Upper lobe of right lung (tissue), 1 donor: ENCODE measurements around the gene CDC45. TPM values are rescaled to one million over a fixed set of nuclear protein-coding genes. Genes with fewer than 3 reads are reported as not detected.

Experiments
- ATAC-seq: fragments of 200-7000 bp; cut with Tn5 transposase; one replicate; pipeline ENCODE4 v1.9.1; 2020; ENCODE audit warnings: mild to moderate bottlenecking, moderate library complexity
- DNase-seq: peaks from one replicate; pipeline ENCODE4 v3.0.0-alpha.2; 2020
- H3K27ac ChIP-seq: fragments of 200-600 bp; one replicate; pipeline ENCODE4 v1.8.0; 2022
- H3K27me3 ChIP-seq: fragments of 200-600 bp; one replicate; pipeline ENCODE4 v1.8.0; 2022; ENCODE audit warnings: mild to moderate bottlenecking
- H3K36me3 ChIP-seq: fragments of 200-600 bp; one replicate; pipeline ENCODE4 v1.8.0; 2022
- H3K4me1 ChIP-seq: fragments of 200-600 bp; one replicate; pipeline ENCODE4 v1.8.0; 2022
- H3K4me3 ChIP-seq: fragments of 200-600 bp; one replicate; pipeline ENCODE4 v1.8.0; 2022; ENCODE audit warnings: mild to moderate bottlenecking
- H3K9me3 ChIP-seq: fragments of 200-600 bp; one replicate; pipeline ENCODE4 v1.8.0; 2022
- intact Hi-C: fragments of 100-400 bp; cut with DNase I; formaldehyde crosslinking; loops from one replicate; pipeline ENCODE4 v1.11.0; 2022
- total RNA-seq: library from RNA; stranded (reverse); fragmentation: NEBNext Ultra II Directional; extraction: Animal tissue kit (Norgen Biotek cat#: 25700); gene quantifications from one replicate; pipeline ENCODE4 v1.2.1, GENCODE V29; 2021
- TF ChIP-seq, protein P1 (sequence below): fragments of 200-600 bp; IDR thresholded peaks from one replicate; pipeline ENCODE4 v1.8.0; 2022; ENCODE audit warnings: antibody characterized with exemption
- donor health status: DM: no; HTN: yes; CAD: no; lungs with severe emphysema.

The CDC45 gene
- total RNA-seq, 1 donor from 2014 or later: 0.58 TPM

- Histone ChIP-seq H3K4me1 (no peaks in the 10 kb centered on the region), H3K36me3 (no peaks in the 10 kb centered on the region), H3K9me3 (no peaks in the 10 kb centered on the region), H3K27ac (no peak overlapping the region), H3K27me3 (no peaks in the 10 kb centered on the region), H3K4me3 (no peak overlapping the region)
- TF ChIP-seq, protein P1, sequence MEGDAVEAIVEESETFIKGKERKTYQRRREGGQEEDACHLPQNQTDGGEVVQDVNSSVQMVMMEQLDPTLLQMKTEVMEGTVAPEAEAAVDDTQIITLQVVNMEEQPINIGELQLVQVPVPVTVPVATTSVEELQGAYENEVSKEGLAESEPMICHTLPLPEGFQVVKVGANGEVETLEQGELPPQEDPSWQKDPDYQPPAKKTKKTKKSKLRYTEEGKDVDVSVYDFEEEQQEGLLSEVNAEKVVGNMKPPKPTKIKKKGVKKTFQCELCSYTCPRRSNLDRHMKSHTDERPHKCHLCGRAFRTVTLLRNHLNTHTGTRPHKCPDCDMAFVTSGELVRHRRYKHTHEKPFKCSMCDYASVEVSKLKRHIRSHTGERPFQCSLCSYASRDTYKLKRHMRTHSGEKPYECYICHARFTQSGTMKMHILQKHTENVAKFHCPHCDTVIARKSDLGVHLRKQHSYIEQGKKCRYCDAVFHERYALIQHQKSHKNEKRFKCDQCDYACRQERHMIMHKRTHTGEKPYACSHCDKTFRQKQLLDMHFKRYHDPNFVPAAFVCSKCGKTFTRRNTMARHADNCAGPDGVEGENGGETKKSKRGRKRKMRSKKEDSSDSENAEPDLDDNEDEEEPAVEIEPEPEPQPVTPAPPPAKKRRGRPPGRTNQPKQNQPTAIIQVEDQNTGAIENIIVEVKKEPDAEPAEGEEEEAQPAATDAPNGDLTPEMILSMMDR: no peak
- ATAC-seq (no peak), DNase-seq (no peak)
- intact Hi-C loops: no loop called here
These were observed 11.0 kb downstream of the CDC45 start for GRCh38 chr22:19490628-19491230.

- TF ChIP-seq, protein P1: no peak
These were observed 12.9 kb downstream of the CDC45 start for GRCh38 chr22:19492504-19493174.

GRCh38 chr22:19494001-19494560, 14.4 kb downstream of the CDC45 start:
- Histone ChIP-seq H3K4me1 (no peaks in the 10 kb centered on the region), H3K4me3 (no peak overlapping the region), H3K9me3 (no peaks in the 10 kb centered on the region), H3K27ac (no peak overlapping the region), H3K36me3 (no peaks in the 10 kb centered on the region), H3K27me3 (no peaks in the 10 kb centered on the region)
- TF ChIP-seq, protein P1: no peak
- intact Hi-C loops: no loop called here
- DNase-seq: no peak
- ATAC-seq: no peak

More at GRCh38 chr22:19492504-19493174, 12.9 kb downstream of the CDC45 start:
- Histone ChIP-seq H3K27ac (no peak overlapping the region), H3K4me3 (no peak overlapping the region), H3K36me3 (no peaks in the 10 kb centered on the region), H3K9me3 (no peaks in the 10 kb centered on the region), H3K4me1 (no peaks in the 10 kb centered on the region), H3K27me3 (no peaks in the 10 kb centered on the region)
- ATAC-seq: no peak
- DNase-seq: no peak
- intact Hi-C loops: no loop called here

DNA sequence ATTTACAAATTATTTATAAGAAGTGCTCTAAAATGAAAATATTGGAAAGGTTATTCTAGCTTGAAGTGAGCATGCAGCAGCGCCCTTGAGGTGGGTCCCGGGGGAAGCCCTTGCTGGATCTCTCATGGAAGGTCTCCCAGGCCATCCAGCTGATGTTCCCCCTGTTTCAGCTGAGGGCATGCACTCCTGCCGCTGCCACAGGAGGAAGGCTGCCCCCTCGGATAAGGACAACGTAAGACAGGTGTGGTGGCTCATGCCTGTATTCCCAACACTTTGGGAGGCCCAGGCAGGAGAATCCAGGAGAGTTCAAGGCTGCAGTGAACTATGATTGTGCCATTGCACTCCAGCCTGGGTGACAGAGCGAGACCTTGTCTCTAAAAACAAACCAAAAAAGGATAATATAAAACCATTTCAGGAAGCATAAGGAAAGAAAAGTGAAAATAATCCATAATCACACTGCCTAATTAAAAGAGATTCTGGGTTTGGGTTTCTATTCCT, 15.0 kb downstream of the CDC45 start:
- intact Hi-C loops: no loop called here
- no peak for ATAC-seq

DNA sequence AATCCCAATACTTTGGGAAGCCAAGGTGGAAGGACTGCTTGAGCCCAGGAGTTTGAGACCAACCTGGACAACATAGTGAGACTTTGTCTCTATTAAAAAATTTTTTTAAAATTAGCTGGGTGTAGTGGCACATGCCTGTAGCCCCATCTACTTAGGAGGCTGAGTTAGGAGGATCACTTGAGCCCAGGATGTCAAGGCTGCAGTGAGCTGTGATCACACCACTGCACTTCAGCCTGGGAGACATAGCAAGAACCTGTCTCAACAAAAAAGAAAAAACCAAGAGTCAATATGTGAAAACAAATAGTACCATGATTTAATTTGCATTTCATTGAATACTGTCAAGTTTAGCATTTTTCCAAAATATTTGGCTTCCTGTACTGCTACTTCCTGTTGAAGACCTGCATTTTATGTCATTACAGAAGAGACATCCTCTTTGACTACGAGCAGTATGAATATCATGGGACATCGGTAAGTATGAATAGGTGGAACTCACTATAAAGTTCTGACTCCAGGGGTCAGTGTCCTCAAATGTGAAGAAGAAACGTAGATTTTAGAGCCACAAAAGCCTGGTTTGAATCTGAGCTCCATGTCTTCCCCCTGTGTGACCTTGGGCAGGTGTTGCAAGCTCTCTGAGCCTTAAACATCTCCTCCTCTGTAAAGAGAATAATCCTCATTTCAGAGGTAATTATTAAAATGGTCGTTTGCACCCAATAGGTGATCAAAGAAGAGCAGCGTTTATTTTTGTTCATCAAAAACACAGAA, 16.0 kb downstream of the CDC45 start:
- ATAC-seq (no peak), DNase-seq (no peak)
- H3K27me3 ChIP-seq: no peaks in the 10 kb centered on the region
- H3K27ac ChIP-seq: no peak overlapping the region
- TF ChIP-seq, protein P1: peak; percentile 30
- H3K4me3 ChIP-seq: no peak overlapping the region
- H3K36me3 ChIP-seq: no peaks in the 10 kb centered on the region
- H3K9me3 ChIP-seq: no peaks in the 10 kb centered on the region
- no peaks in the 10 kb centered on the region for H3K4me1 ChIP-seq
- intact Hi-C loops: no loop called here

More for the DNA sequence above, 15.0 kb downstream of the CDC45 start:
- no peak for DNase-seq
- no peak overlapping the region for H3K4me3 ChIP-seq
- no peak overlapping the region for H3K27ac ChIP-seq
- TF ChIP-seq, protein P1: no peak
- no peaks in the 10 kb centered on the region for H3K9me3 ChIP-seq
- no peaks in the 10 kb centered on the region for H3K27me3 ChIP-seq
- no peaks in the 10 kb centered on the region for H3K36me3 ChIP-seq
- no peaks in the 10 kb centered on the region for H3K4me1 ChIP-seq
